Suprapubic skin (tissue), 4 donors: ENCODE data around the gene GABBR1. TPM values are rescaled to one million over a fixed set of nuclear protein-coding genes. Genes with fewer than 3 reads are reported as not detected.

ENCODE experiments used
- DNase-seq, 2 donors: peaks; one replicate each; pipeline ENCODE4 v3.0.0-alpha.2; 2019; ENCODE audit warnings: low spot score in 2 of 2
- H3K27ac ChIP-seq: fragments of 200-600 bp; sonication (generic); one replicate; pipeline ENCODE4 v1.5.1; 2019
- H3K27me3 ChIP-seq: fragments of 200-600 bp; sonication (generic); one replicate; pipeline ENCODE4 v1.5.1; 2019
- H3K36me3 ChIP-seq: fragments of 200-600 bp; sonication (generic); one replicate; pipeline ENCODE4 v1.5.1; 2019
- H3K4me1 ChIP-seq: fragments of 200-600 bp; sonication (generic); one replicate; pipeline ENCODE4 v1.5.1; 2019
- H3K4me3 ChIP-seq: fragments of 200-600 bp; sonication (generic); one replicate; pipeline ENCODE4 v1.5.1; 2019; ENCODE audit warnings: mild to moderate bottlenecking
- H3K9me3 ChIP-seq: fragments of 200-600 bp; sonication (generic); one replicate; pipeline ENCODE4 v1.5.1; 2019
- CTCF ChIP-seq, 2 donors: fragments of 200-600 bp in 1 of 2; fragments of 450-650 bp in 1 of 2; sonication (generic) in 1 of 2; IDR thresholded peaks; one replicate each; pipeline ENCODE4 v1.5.1; 2016 to 2019; ENCODE audit warnings: antibody characterized with exemption in 2 of 2, mild to moderate bottlenecking in 1 of 2, moderate library complexity in 1 of 2
- EP300 ChIP-seq: sonication (generic); formaldehyde crosslinking; IDR thresholded peaks from one replicate; pipeline ENCODE4 v1.6.1; 2017; ENCODE audit warnings: antibody characterized with exemption
- POLR2A ChIP-seq, 2 donors: fragments of 450-650 bp; IDR thresholded peaks; one replicate each; pipeline ENCODE4 v1.6.1; 2017; ENCODE audit warnings: antibody characterized with exemption in 2 of 2, mild to moderate bottlenecking in 2 of 2, moderate library complexity in 2 of 2
- POLR2AphosphoS5 ChIP-seq, 3 donors: sonication (generic); formaldehyde crosslinking; IDR thresholded peaks; one replicate each; pipeline ENCODE4 v1.6.1; 2017; ENCODE audit warnings: antibody characterized with exemption in 3 of 3
- WGBS: methylation state at CpG from one replicate; pipeline ENCODE4 v1.1.5; 2018; 5-methylcytosine and 5-hydroxymethylcytosine counted together
- total RNA-seq, 4 donors: library from RNA; depleted of rRNA; stranded (reverse); fragments of >200 nt; gene quantifications; one replicate each; pipeline ENCODE4 v1.1.0, GENCODE V29; 2016

GABBR1 gene
- total RNA-seq, 4 donors from 2014 or later: 16.4 to 78.1 (median 31.1) TPM

- Histone ChIP-seq H3K27me3 (peaks cover 14% of the 10 kb centered on the region), H3K9me3 (no peaks in the 10 kb centered on the region), H3K27ac (no peak overlapping the region), H3K36me3 (no peaks in the 10 kb centered on the region), H3K4me3 (no peak overlapping the region), H3K4me1 (no peaks in the 10 kb centered on the region)
- TF ChIP-seq CTCF (IDR thresholded peaks at IDR 0.05) (no peak), POLR2AphosphoS5 (IDR thresholded peaks at IDR 0.05) (no peak), EP300 (no peak), POLR2A (IDR thresholded peaks at IDR 0.05) (no peak)
- no peak for DNase-seq
These were observed 68.1 kb downstream of the GABBR1 start for GRCh38 chr6:29564875-29565274.

DNA sequence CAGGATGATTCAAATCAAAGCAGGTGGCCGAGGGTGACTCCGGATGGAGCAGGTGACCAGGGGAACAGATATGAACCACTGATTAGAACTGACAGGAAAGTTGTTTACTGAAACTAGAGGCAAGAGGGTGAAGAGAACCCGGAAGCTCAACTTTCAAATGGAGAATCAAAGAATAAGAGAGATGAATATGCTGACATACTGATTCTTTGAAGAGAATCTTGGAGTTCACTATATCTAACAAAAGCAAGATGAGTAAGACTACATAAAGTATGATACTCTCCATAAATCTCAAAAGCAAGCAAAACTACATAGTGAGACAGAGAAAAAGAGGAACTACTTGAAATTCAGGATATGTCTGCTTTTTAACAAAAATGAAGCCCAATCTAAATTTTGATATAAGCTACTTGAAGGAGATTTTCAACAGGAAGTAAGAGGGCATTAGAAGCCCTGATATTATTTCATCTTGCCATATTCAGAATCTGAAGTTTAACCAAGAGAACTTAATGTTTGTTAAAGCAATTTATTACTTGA is 69.5 kb downstream of the GABBR1 start:
- Histone ChIP-seq H3K4me3 (no peak overlapping the region), H3K27ac (no peak overlapping the region), H3K4me1 (no peaks in the 10 kb centered on the region), H3K9me3 (no peaks in the 10 kb centered on the region), H3K27me3 (peaks cover 17% of the 10 kb centered on the region), H3K36me3 (no peaks in the 10 kb centered on the region)
- no peak for DNase-seq
- 67% methylated on average over 3 of the region's 3 CpGs for WGBS
- TF ChIP-seq CTCF (IDR thresholded peaks at IDR 0.05) (no peak), POLR2A (IDR thresholded peaks at IDR 0.05) (no peak), EP300 (no peak), POLR2AphosphoS5 (IDR thresholded peaks at IDR 0.05) (no peak)

DNA sequence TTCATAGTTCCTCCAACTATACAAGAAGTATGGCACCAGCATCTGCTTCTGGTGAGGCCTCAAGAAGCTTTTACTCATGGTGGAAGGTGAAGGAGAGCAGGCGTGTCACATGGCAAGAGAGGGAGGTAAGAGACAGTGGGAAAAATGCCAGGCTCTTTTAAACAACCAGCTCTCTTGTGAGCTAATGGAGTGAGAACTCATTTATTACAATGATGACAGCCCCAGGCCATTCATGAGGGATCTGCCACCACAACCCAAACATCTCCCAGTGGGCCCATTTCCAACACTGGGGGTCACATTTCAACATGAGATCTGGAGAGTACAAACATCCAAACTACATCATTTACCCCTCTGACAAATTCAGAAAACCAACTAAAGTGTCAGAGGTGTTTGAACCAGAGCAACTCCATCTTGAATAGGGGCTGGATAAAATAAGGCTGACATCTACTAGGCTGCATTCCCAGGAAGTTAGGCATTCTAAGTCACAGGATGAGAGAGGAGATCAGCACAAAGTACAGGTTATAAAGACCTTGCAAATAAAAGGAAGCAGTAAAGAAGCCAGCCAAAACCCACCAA is 71.3 kb downstream of the GABBR1 start:
- H3K27ac ChIP-seq: no peak overlapping the region
- H3K27me3 ChIP-seq: peaks cover 19% of the 10 kb centered on the region
- no peaks in the 10 kb centered on the region for H3K4me1 ChIP-seq
- no peak overlapping the region for H3K4me3 ChIP-seq
- DNase-seq: no peak
- 55% methylated on average over 1 of the region's 1 CpG for WGBS
- H3K36me3 ChIP-seq: no peaks in the 10 kb centered on the region
- no peaks in the 10 kb centered on the region for H3K9me3 ChIP-seq
- TF ChIP-seq EP300 (no peak), POLR2A (IDR thresholded peaks at IDR 0.05) (no peak), POLR2AphosphoS5 (IDR thresholded peaks at IDR 0.05) (no peak), CTCF (IDR thresholded peaks at IDR 0.05) (no peak)

GRCh38 chr6:29561091-29561490 is 71.9 kb downstream of the GABBR1 start:
- no peaks in the 10 kb centered on the region for H3K9me3 ChIP-seq
- H3K27me3 ChIP-seq: peaks cover 25% of the 10 kb centered on the region

More at GRCh38 chr6:29561091-29561490, 71.9 kb downstream of the GABBR1 start:
- Histone ChIP-seq H3K4me3 (no peak overlapping the region), H3K4me1 (no peaks in the 10 kb centered on the region), H3K27ac (no peak overlapping the region), H3K36me3 (no peaks in the 10 kb centered on the region)
- TF ChIP-seq POLR2A (IDR thresholded peaks at IDR 0.05) (no peak), POLR2AphosphoS5 (IDR thresholded peaks at IDR 0.05) (no peak), CTCF (IDR thresholded peaks at IDR 0.05) (no peak), EP300 (no peak)
- no peak for DNase-seq
